Skeletal muscle cell (primary cell): ENCODE results near the gene GHRH.

Experiments used
- DNase-seq: peaks from one replicate; pipeline ENCODE4 v3.0.0-alpha.2; 2010; ENCODE audit warnings: low read depth
- H3K4me3 ChIP-seq: 2 replicates; pipeline ENCODE4 v1.5.1; 2011; ENCODE audit warnings: low read depth, mild to moderate bottlenecking, control low read depth, low read length, moderate library complexity

GHRH gene, protein sequence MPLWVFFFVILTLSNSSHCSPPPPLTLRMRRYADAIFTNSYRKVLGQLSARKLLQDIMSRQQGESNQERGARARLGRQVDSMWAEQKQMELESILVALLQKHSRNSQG

GRCh38 chr20:37261714-37262113 is at the start of gene GHRH:
GHRH (minus strand) TSS chr20:37261814; CDS start chr20:37256889, 4,925 bp downstream.
- no peak within 1 kb of the TSS for H3K4me3 ChIP-seq
- DNase-seq, result no peak

DNA sequence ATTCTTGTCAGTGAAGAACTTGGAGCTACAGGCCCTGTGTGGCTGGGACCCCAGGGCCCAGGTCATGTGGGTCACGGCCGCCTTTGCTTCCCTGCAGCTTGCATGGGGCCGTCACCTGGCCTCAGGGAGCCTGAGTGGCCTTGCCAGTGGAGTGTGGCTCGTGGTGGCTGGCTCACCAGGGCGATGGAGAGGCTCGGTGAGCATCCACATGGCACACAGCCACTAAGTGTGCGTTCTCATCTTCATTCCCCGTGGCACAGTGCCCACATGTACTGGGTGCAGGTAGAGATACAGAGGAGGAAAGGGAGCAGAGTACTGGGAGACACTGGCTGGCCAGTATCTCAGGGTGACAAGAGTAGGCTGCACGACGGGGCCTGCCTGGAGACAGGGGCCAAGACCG is 49.3 kb upstream of the GHRH start:
- H3K4me3 ChIP-seq, result no peak overlapping the region
- no peak for DNase-seq

DNA sequence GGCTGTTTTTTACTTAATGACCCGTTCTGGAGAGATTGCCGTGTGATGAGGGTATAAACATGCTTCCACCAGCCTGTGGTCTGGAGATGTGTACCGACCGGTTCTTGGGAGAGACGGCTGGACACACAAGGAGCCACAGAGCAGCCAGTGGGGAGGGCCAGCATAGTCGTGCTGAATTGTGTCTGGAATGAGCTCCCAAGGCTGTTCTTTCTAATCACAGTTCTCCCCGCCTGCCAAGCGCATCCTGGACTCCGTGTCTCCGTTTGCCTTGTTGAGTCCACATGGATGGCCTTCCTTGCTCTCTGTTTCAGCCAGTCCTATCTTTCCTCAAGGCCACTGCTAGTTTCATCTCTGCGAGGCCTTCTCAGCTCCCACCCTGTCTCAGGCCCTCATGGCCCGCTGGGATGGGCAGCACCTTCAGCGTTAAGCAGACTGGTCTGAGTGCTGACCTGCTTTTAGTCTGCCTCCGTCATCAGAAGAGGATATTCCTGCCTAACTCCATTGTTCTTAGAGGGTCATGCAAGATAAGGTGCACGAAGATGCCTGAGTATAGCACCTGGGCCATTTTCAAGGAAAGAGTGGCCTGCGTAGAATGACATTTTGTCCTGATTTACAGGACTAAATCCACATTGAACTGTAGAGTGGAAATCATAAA is 48.4 kb upstream of the GHRH start:
- H3K4me3 ChIP-seq, result no peak overlapping the region
- no peak for DNase-seq

- no peak overlapping the region for H3K4me3 ChIP-seq
- no peak for DNase-seq
These were observed 47.7 kb upstream of the GHRH start for GRCh38 chr20:37309290-37309689.

DNA sequence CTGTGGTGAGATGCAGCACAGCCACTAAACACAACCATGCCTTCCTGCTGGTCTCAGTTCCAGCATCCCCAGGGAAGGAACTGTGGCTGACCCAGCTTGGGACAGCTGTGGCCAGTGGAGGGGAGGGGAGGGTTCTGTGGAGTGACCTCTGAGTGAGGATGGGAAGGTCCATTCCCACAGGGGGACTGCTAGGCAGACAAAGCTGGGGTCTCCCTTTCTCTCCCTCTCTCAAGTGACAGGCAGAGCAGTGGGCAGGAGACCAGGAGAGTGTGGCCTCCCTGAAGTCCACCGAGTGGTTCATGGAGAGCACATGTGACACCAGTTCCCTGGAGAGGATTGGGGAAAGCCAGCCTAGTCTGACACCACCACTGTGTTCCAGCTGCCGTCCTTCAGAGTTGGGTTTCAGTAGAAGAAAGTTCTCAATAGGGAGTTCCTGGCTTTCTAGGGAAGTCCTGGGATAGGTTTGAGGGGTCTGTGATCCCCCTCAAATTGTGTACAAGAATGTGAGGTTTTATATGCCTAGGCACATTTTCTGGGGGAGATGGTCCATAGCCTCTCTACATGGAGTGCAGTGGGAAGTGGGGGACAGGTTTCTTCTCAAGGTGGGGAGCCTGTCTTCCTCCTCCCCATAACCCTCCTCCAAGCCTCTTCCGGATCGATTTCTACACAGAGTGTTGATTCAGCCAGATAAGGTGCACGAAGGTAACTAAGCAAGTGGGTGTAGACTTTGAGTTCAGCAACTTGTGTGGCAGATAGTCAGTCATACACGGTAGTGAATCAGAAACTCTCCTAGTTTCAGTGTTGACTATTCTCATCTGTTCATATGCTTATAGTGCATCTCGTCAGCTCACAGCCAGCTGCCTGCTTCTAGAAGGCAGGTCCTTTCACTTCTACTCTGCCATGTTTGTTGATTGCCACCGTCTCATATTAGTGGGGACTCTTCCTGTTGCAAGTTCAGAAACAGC is 46.8 kb upstream of the GHRH start:
- DNase-seq, result no peak
- H3K4me3 ChIP-seq, result no peak overlapping the region

GRCh38 chr20:37305839-37306238 is 44.2 kb upstream of the GHRH start:
- H3K4me3 ChIP-seq, result no peak overlapping the region
- DNase-seq, result no peak

DNA sequence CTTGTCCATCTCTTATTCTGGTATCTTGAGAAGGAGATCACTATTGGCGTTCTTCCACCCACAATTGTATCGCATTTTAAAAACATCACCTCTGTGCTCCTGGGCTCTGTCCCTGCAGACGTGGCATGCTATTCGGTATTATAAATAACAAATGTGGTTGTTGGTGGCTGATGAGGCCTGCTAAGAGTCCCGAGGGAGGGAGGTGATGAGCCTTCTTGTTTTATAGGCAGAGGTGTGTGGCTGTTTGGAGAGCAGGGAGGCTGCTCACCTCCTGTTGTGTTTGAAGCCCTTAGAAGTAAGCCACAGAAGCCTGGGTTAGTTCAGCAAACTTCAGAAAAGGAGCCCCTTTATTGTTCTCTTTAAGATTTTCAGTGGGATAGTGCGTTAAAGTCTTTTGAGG is 43.5 kb upstream of the GHRH start:
- H3K4me3 ChIP-seq, result no peak overlapping the region
- no peak for DNase-seq

GRCh38 chr20:37303637-37304036 is 42.0 kb upstream of the GHRH start:
- no peak for DNase-seq
- no peak overlapping the region for H3K4me3 ChIP-seq

- DNase-seq, result no peak
These were observed 41.4 kb upstream of the GHRH start for GRCh38 chr20:37302981-37303380.

GRCh38 chr20:37301558-37301957 is 39.9 kb upstream of the GHRH start:
- DNase-seq, result no peak
- no peak overlapping the region for H3K4me3 ChIP-seq

More at GRCh38 chr20:37302981-37303380, 41.4 kb upstream of the GHRH start:
- no peak overlapping the region for H3K4me3 ChIP-seq

- no peak for DNase-seq
- no peak overlapping the region for H3K4me3 ChIP-seq
These were observed 39.5 kb upstream of the GHRH start for GRCh38 chr20:37301120-37301519.

DNA sequence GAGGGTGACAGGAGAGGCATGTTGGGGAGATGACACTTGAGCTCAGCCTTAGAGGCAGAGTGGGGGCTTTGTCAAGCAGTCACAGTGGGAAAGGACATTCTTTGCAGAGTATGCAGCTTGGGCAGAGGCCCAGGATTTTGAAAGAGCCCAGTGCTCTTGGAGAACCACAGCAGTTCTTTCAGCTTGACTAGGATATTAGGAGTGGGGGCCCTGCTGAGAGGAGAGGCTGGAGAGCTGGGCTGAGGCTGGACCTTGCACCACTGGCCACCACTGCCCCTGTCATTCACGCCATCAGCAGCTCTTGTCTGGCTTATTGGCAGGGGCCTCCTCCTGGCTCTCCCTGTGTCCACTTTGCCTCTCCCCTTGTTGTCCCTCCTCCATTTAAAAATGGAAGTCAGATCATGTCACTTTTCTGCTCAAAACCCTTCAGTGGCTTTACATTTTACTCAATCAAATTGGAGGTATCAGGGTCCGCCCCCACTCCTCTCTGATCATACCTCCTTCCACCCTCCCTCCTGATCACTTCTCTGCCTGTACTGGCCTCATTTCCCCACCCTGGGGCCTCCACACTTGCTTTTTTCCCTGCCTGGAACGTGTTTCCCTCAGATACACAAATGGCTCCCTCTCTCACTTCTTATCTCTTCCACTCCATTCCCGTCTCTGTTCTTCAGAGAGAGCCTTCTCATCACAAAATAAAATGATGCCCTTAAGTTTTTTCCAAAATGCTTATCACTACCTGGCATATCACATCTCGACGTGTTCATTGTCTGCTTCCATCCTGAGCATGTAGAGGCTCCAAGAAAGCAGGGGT is 38.3 kb upstream of the GHRH start:
- no peak overlapping the region for H3K4me3 ChIP-seq
- no peak for DNase-seq

DNA sequence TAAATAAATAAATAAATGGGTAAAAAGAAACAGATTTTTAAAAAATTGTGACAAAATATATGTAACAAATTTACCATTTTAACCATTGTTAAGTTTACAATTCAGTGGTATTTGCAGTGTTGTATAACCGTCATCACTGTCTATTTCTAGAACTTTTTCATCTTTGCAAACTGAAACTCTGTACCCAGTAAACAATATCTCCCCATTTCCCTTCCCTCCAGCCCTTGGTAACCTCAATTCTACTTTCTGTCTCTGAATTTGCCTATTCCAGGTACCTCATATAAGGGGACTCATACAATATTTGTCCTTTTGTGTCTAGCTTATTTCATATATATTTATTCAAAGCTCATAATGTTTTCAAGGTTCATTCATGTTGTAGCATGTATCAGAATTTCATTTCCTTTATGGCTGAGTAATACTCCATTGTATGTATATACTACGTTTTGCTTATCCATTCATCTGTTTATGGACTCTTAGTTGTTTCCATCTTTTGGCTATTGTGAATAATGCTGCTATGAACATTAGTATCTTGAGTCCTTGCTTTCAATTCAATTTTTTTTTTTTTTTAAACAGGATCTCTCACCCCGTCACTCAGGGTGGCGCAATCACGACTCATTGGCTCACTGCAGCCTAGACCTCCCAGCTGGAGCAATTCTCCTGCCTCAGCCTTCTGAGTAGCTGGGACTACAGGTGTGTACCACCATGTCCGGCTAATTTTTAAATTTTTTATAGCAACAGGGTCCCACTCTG is 36.8 kb upstream of the GHRH start:
- peak; percentile 43 for DNase-seq
- H3K4me3 ChIP-seq, result no peak overlapping the region

DNA sequence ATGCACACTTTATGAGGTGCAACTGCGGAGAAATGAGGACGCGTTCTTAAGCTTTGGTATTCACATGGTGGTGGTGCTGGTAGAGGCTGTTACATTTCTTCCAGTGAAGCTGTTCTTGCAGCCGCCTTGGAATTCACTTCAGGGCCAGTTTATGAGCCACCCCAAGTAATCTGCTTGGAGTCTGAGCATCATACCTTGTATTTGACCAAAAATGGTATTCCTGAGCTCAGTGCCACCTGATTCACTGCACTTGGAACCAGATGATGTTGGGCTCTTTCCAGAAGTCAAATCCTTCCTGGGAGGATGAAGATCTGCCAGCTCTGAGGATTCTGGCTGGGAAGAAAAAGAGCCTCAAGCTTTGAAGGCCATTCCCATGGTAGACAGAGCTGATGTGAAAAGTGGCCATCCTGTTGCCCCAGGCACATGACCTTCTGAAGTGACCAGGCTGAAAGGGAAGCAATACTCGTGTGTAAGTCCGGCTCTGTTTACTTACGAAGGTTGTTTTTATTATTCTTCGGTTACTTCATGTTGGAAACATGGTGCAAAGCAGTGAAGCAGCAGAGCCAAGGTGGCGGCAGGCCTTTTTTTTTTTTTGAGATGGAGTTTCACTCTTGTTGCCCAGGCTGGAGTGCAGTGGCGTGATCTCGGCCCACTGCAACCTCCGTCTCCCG is 35.6 kb upstream of the GHRH start:
- DNase-seq, result no peak

GRCh38 chr20:37296371-37296770 is 34.8 kb upstream of the GHRH start:
- no peak overlapping the region for H3K4me3 ChIP-seq
- DNase-seq, result no peak

More for the DNA sequence above, 35.6 kb upstream of the GHRH start:
- no peak overlapping the region for H3K4me3 ChIP-seq

GRCh38 chr20:37295595-37295994 is 34.0 kb upstream of the GHRH start:
- no peak for DNase-seq
- H3K4me3 ChIP-seq, result no peak overlapping the region

GRCh38 chr20:37295001-37295400 is 33.4 kb upstream of the GHRH start:
- no peak overlapping the region for H3K4me3 ChIP-seq
- peak; percentile 90 for DNase-seq

DNA sequence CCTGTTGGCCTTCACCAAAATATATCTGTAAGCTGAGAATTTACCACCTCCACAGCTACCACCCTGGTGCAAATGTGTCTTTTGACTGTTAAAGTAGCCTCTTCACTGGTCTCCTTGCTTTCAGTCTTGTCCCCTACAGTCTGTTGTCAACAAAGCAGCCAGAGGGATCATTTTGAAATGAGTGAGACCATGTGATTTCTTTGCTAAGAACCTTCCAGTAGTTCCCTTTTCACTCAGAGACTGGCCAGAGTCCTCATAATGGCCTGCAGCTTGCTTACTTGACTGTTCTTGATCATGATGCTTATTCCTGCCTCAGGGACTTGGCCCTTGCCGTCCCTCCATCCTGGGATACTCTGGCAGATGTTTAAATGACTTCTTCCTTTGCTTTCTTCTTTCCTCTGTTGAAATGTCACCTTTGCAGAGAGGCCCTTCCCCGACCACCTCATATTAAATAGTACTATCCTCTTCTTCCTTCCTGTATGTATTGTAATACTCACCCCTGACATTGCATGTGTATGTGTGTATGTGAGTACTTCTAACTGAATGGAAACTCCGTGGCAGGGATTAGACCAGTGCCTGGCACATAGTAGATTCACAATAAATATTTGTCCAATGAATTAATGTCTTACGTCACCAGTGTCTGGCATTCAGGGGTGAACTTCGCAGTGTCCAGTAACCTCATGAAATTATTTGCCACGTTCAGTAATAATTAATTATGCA is 32.8 kb upstream of the GHRH start:
- DNase-seq, result no peak
- H3K4me3 ChIP-seq, result no peak overlapping the region
